Measurements from ENCODE around the gene SPON2. TPM values are rescaled to one million over a fixed set of nuclear protein-coding genes. Genes with fewer than 3 reads are reported as not detected.

The SPON2 gene
- total RNA-seq, 1 experiment from 2014 or later = 2.3 TPM

GRCh38 chr4:1137063-1137776, 35.2 kb downstream of the SPON2 start:
- no peaks in the 10 kb centered on the region for H3K27me3 ChIP-seq (ENCODE audit: insufficient read depth, low read length)
- no peak overlapping the region for H3K4me3 Mint-ChIP-seq

More at GRCh38 chr4:1137063-1137776, 35.2 kb downstream of the SPON2 start:
- H3K23ac ChIP-seq (ENCODE audit: insufficient read length, low read depth, low read length) = no peak overlapping the region
- no peaks in the 10 kb centered on the region for H4K20me1 ChIP-seq (ENCODE audit: control insufficient read depth, insufficient read depth, insufficient read length)
- H2BK12ac ChIP-seq (ENCODE audit: insufficient read length, low read depth, low read length) = no peak overlapping the region
- H3K27ac ChIP-seq (ENCODE audit: insufficient read length, low read depth, low read length) = no peak overlapping the region
- H2BK120ac ChIP-seq (ENCODE audit: low read depth, low read length, poor library complexity, severe bottlenecking) = no peak overlapping the region
- Mint-ChIP-seq H3K9me3 (peaks cover 3 to 23% of the 10 kb centered on the region in 2 experiments; a peak in 2 of 5 replicates), H3K27ac (no peak overlapping the region), H3K36me3 (ENCODE audit: insufficient read depth in 1 of 3, low read depth in 3 of 3) (no peaks in the 10 kb centered on the region), H3K4me1 (no peaks in the 10 kb centered on the region), H3K27me3 (ENCODE audit: low read depth) (peaks cover 44% of the 10 kb centered on the region)
- no peak overlapping the region for H2BK15ac ChIP-seq (ENCODE audit: low read depth, low read length)
- no peak overlapping the region for H3K56ac ChIP-seq (ENCODE audit: insufficient read length, low read depth, low read length)
- no peak overlapping the region for H2AK5ac ChIP-seq (ENCODE audit: insufficient read length, low read length)
- H2AFZ ChIP-seq (ENCODE audit: low read length) = no peak overlapping the region
- H3K4ac ChIP-seq (ENCODE audit: low read depth, low read length) = no peak overlapping the region
- no peak overlapping the region for H4K91ac ChIP-seq (ENCODE audit: insufficient read length, low read depth, low read length)
- no peak for TF ChIP-seq CTCF (conservative IDR thresholded peaks at IDR 0.05)
- H3K9ac ChIP-seq (ENCODE audit: extremely low read depth, insufficient read length, low read length) = no peak overlapping the region
- no peak overlapping the region for H3K14ac ChIP-seq (ENCODE audit: insufficient read depth, low read length)
- WGBS (ENCODE audit: extremely low coverage, insufficient read length, low lambda C conversion rate) = no CpG with 5 or more reads among the region's 8 CpGs
- H4K5ac ChIP-seq (ENCODE audit: insufficient read length, low read depth, low read length) = no peak overlapping the region
- H3K9me3 ChIP-seq (ENCODE audit: control insufficient read depth, low read depth, low read length) = no peaks in the 10 kb centered on the region
- no peak overlapping the region for H3K4me2 ChIP-seq (ENCODE audit: insufficient read depth, insufficient read length, low read length)
- H2BK5ac ChIP-seq (ENCODE audit: insufficient read length, low read length) = no peak overlapping the region
- no peak for DNase-seq
- no peak overlapping the region for H3K18ac ChIP-seq (ENCODE audit: insufficient read length, low read depth, low read length)
- H3K79me2 ChIP-seq (ENCODE audit: insufficient read depth, low read length) = no peaks in the 10 kb centered on the region
- H3K79me1 ChIP-seq (ENCODE audit: insufficient read depth, low read depth, low read length, poor library complexity, severe bottlenecking) = no peaks in the 10 kb centered on the region
- H3K4me1 ChIP-seq (ENCODE audit: insufficient read depth, low read length) = no peaks in the 10 kb centered on the region
- no peak overlapping the region for H4K8ac ChIP-seq (replicated peaks; ENCODE audit: insufficient read length, low read depth, low read length)
- no peak overlapping the region for H3T11ph ChIP-seq (ENCODE audit: low read length)
- no peak overlapping the region for H2BK20ac ChIP-seq (ENCODE audit: low read depth, low read length, poor library complexity, severe bottlenecking)
- H3K23me2 ChIP-seq (ENCODE audit: insufficient read length, low read depth, low read length, poor library complexity, severe bottlenecking) = no peaks in the 10 kb centered on the region

All from H9 (cell line).